Thymus (tissue), 11 donors: Measurements from ENCODE around the gene EXOC6B. TPM values are rescaled to one million over a fixed set of nuclear protein-coding genes. Genes with fewer than 3 reads are reported as not detected.

Experiments used
- DNase-seq, 9 donors: peaks; one replicate each; pipeline ENCODE4 v3.0.0-alpha.2; 2013; ENCODE audit warnings: low spot score in 9 of 9, low read depth in 6 of 9, missing footprints in 1 of 9
- H3K27ac ChIP-seq, 2 donors: one replicate each; pipeline ENCODE4 v1.5.1; 2013; ENCODE audit warnings: control low read depth in 1 of 2, low read depth in 1 of 2, low read length in 1 of 2, mild to moderate bottlenecking in 1 of 2, moderate library complexity in 1 of 2
- H3K27me3 ChIP-seq, 2 donors: one replicate each; pipeline ENCODE4 v1.5.1; 2013; ENCODE audit warnings: low read length in 1 of 2; ENCODE audit not compliant: control insufficient read depth in 2 of 2, insufficient read depth in 1 of 2
- H3K36me3 ChIP-seq, 2 donors: one replicate each; pipeline ENCODE4 v1.5.1; 2013; ENCODE audit warnings: low read length in 1 of 2, mild to moderate bottlenecking in 1 of 2, moderate library complexity in 1 of 2; ENCODE audit not compliant: control insufficient read depth in 2 of 2, insufficient read depth in 2 of 2
- H3K4me1 ChIP-seq, 2 donors: one replicate each; pipeline ENCODE4 v1.5.1; 2013; ENCODE audit warnings: low read length in 2 of 2; ENCODE audit not compliant: control insufficient read depth in 2 of 2, insufficient read depth in 2 of 2
- H3K4me3 ChIP-seq, 2 donors: one replicate each; pipeline ENCODE4 v1.5.1; 2013; ENCODE audit warnings: low read length in 2 of 2, control low read depth in 1 of 2, mild to moderate bottlenecking in 1 of 2
- H3K9me3 ChIP-seq, 2 donors: one replicate each; pipeline ENCODE4 v1.5.1; 2013; ENCODE audit warnings: low read length in 1 of 2, mild to moderate bottlenecking in 1 of 2; ENCODE audit not compliant: control insufficient read depth in 2 of 2, insufficient read depth in 1 of 2
- WGBS: extraction: QIAGEN DNeasy Blood & Tissue Kit; methylation state at CpG from one replicate; pipeline ENCODE4 v1.1.7; 2013; 5-methylcytosine and 5-hydroxymethylcytosine counted together
- polyA plus RNA-seq: library from polyadenylated mRNA; stranded (reverse); fragments of 200-250 nt; gene quantifications from one replicate; pipeline ENCODE4 v1.2.3, GENCODE V29; 2013
- total RNA-seq: library from RNA; stranded (reverse); fragments of 120-200 nt; gene quantifications from one replicate; pipeline ENCODE4 v1.2.4, GENCODE V29; 2013
- donor health status: healthy.

The EXOC6B gene
- total and polyA plus RNA-seq, 2 donors: 5.0 to 6.2 TPM

- H3K27me3 ChIP-seq: no peaks in the 10 kb centered on the region
- H3K27ac ChIP-seq: no peak overlapping the region
- no peaks in the 10 kb centered on the region for H3K9me3 ChIP-seq
- H3K4me3 ChIP-seq: no peak overlapping the region
- WGBS: 96% methylated on average over 2 of the region's 2 CpGs
- DNase-seq: no peak
- H3K4me1 ChIP-seq: no peaks in the 10 kb centered on the region
- no peaks in the 10 kb centered on the region for H3K36me3 ChIP-seq
Measured at GRCh38 chr2:72211777-72212485, 613.9 kb downstream of the EXOC6B start.

GRCh38 chr2:72211350-72211749, 614.5 kb downstream of the EXOC6B start:
- Histone ChIP-seq H3K9me3 (no peaks in the 10 kb centered on the region), H3K4me3 (no peak overlapping the region), H3K36me3 (no peaks in the 10 kb centered on the region), H3K27me3 (no peaks in the 10 kb centered on the region), H3K4me1 (no peaks in the 10 kb centered on the region), H3K27ac (no peak overlapping the region)
- DNase-seq: no peak
- 95% methylated on average over 2 of the region's 2 CpGs for WGBS

GRCh38 chr2:72210470-72210869, 615.4 kb downstream of the EXOC6B start:
- Histone ChIP-seq H3K36me3 (no peaks in the 10 kb centered on the region), H3K4me3 (no peak overlapping the region), H3K9me3 (no peaks in the 10 kb centered on the region), H3K27ac (no peak overlapping the region), H3K4me1 (no peaks in the 10 kb centered on the region), H3K27me3 (no peaks in the 10 kb centered on the region)
- DNase-seq: no peak
- WGBS: 95% methylated on average over 2 of the region's 2 CpGs

- no peak for DNase-seq
- Histone ChIP-seq H3K36me3 (no peaks in the 10 kb centered on the region), H3K27ac (no peak overlapping the region), H3K9me3 (no peaks in the 10 kb centered on the region), H3K4me1 (no peaks in the 10 kb centered on the region), H3K27me3 (no peaks in the 10 kb centered on the region), H3K4me3 (no peak overlapping the region)
- WGBS: 96% methylated on average over 1 of the region's 1 CpG
Measured at GRCh38 chr2:72208225-72208624, 617.6 kb downstream of the EXOC6B start.

- Histone ChIP-seq H3K9me3 (no peaks in the 10 kb centered on the region), H3K27ac (no peak overlapping the region), H3K27me3 (no peaks in the 10 kb centered on the region), H3K4me1 (no peaks in the 10 kb centered on the region), H3K36me3 (no peaks in the 10 kb centered on the region), H3K4me3 (no peak overlapping the region)
- 96% methylated on average over 2 of the region's 2 CpGs for WGBS
- no peak for DNase-seq
Measured at GRCh38 chr2:72207334-72207733, 618.5 kb downstream of the EXOC6B start.

GRCh38 chr2:72205504-72205881, 620.3 kb downstream of the EXOC6B start:
- WGBS: 92% methylated on average over 3 of the region's 3 CpGs
- no peak for DNase-seq
- Histone ChIP-seq H3K36me3 (no peaks in the 10 kb centered on the region), H3K27ac (no peak overlapping the region), H3K4me1 (no peaks in the 10 kb centered on the region), H3K9me3 (no peaks in the 10 kb centered on the region), H3K27me3 (no peaks in the 10 kb centered on the region), H3K4me3 (no peak overlapping the region)

GRCh38 chr2:72204786-72205503, 620.9 kb downstream of the EXOC6B start:
- Histone ChIP-seq H3K36me3 (no peaks in the 10 kb centered on the region), H3K27ac (no peak overlapping the region), H3K4me3 (no peak overlapping the region), H3K9me3 (no peaks in the 10 kb centered on the region), H3K4me1 (no peaks in the 10 kb centered on the region), H3K27me3 (no peaks in the 10 kb centered on the region)
- DNase-seq: no peak
- WGBS: 58% methylated on average over 3 of the region's 3 CpGs

GRCh38 chr2:72204156-72204785, 621.6 kb downstream of the EXOC6B start:
- H3K27me3 ChIP-seq: no peaks in the 10 kb centered on the region
- H3K9me3 ChIP-seq: no peaks in the 10 kb centered on the region
- H3K36me3 ChIP-seq: no peaks in the 10 kb centered on the region
- no peak overlapping the region for H3K4me3 ChIP-seq
- H3K4me1 ChIP-seq: no peaks in the 10 kb centered on the region
- WGBS: 63% methylated on average over 8 of the region's 8 CpGs
- DNase-seq: no peak
- H3K27ac ChIP-seq: no peak overlapping the region

- Histone ChIP-seq H3K27ac (no peak overlapping the region), H3K4me1 (no peaks in the 10 kb centered on the region), H3K36me3 (no peaks in the 10 kb centered on the region), H3K4me3 (no peak overlapping the region), H3K9me3 (no peaks in the 10 kb centered on the region), H3K27me3 (no peaks in the 10 kb centered on the region)
- WGBS: 98% methylated on average over 2 of the region's 2 CpGs
- no peak for DNase-seq
Measured at GRCh38 chr2:72198532-72199241, 627.1 kb downstream of the EXOC6B start.
